Peyer's patch (tissue), 4 donors: Measurements from ENCODE around the gene B4GALT7. TPM values are rescaled to one million over a fixed set of nuclear protein-coding genes. Genes with fewer than 3 reads are reported as not detected.

Source experiments
- DNase-seq, 3 donors: peaks; one replicate each; pipeline ENCODE4 v3.0.0-alpha.2; 2017 to 2019
- H3K27ac ChIP-seq, 4 donors: fragments of 200-600 bp; sonication (generic); one replicate each; pipeline ENCODE4 v1.5.1; 2016 to 2019
- H3K27me3 ChIP-seq, 2 donors: fragments of 200-600 bp; sonication (generic); one replicate each; pipeline ENCODE4 v1.5.1; 2019
- H3K36me3 ChIP-seq, 3 donors: fragments of 200-600 bp; sonication (generic); one replicate each; pipeline ENCODE4 v1.5.1; 2016 to 2019
- H3K4me1 ChIP-seq, 4 donors: fragments of 200-600 bp; sonication (generic); one replicate each; pipeline ENCODE4 v1.5.1; 2016 to 2019
- H3K4me3 ChIP-seq, 4 donors: fragments of 200-600 bp; sonication (generic); 1 replicate in 3 of 4; 2 replicates in 1 of 4; pipeline ENCODE4 v1.5.1; 2016 to 2019; ENCODE audit warnings: mild to moderate bottlenecking in 1 of 4
- H3K9me3 ChIP-seq, 4 donors: fragments of 200-600 bp; sonication (generic); one replicate each; pipeline ENCODE4 v1.5.1; 2016 to 2019; ENCODE audit warnings: mild to moderate bottlenecking in 1 of 4
- POLR2A ChIP-seq, 2 donors: fragments of 450-650 bp; IDR thresholded peaks; one replicate each; pipeline ENCODE4 v1.5.1; 2017; ENCODE audit warnings: antibody characterized with exemption in 2 of 2, mild to moderate bottlenecking in 2 of 2, moderate library complexity in 2 of 2
- total RNA-seq, 4 donors: library from RNA; depleted of rRNA; stranded (reverse); fragments of >200 nt; gene quantifications; one replicate each; pipeline ENCODE4 v1.1.0, GENCODE V29; 2016
- TF ChIP-seq, protein P1 (sequence below), 6 experiments: fragments of 450-650 bp in 4 of 6; fragments of 200-600 bp in 2 of 6; sonication (generic) in 1 of 6; IDR thresholded peaks; one replicate each; pipeline ENCODE4 v1.5.1; 2017 to 2019; ENCODE audit warnings: antibody characterized with exemption in 6 of 6, mild to moderate bottlenecking in 3 of 6, moderate library complexity in 1 of 6

Gene B4GALT7
- total RNA-seq, 4 donors from 2014 or later: 12.6 to 29.8 (median 21.9) TPM

DNA sequence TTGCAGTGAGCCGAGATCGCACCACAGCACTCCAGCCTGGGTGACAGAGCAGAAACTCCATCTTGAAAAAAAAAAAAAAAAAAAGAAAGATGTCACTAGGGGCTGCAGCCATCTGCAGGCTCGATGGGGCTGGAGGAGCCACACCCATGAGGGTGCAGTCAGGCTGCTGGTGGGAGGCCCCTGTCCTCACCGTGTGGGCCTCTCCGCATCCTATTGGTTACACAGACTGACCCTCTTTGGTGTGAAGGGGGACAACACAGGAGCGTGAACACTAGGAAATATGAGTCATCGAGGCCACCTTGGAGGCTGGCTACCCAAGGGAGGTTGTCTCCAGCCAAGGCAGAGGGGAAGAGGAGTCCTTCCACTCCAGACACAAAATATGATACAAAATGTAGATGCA is 31.6 kb upstream of the B4GALT7 start:
- no peak overlapping the region for H3K4me3 ChIP-seq
- H3K27ac ChIP-seq: no peak overlapping the region
- TF ChIP-seq POLR2A (IDR thresholded peaks at IDR 0.05): no peak
- TF ChIP-seq, protein P1, sequence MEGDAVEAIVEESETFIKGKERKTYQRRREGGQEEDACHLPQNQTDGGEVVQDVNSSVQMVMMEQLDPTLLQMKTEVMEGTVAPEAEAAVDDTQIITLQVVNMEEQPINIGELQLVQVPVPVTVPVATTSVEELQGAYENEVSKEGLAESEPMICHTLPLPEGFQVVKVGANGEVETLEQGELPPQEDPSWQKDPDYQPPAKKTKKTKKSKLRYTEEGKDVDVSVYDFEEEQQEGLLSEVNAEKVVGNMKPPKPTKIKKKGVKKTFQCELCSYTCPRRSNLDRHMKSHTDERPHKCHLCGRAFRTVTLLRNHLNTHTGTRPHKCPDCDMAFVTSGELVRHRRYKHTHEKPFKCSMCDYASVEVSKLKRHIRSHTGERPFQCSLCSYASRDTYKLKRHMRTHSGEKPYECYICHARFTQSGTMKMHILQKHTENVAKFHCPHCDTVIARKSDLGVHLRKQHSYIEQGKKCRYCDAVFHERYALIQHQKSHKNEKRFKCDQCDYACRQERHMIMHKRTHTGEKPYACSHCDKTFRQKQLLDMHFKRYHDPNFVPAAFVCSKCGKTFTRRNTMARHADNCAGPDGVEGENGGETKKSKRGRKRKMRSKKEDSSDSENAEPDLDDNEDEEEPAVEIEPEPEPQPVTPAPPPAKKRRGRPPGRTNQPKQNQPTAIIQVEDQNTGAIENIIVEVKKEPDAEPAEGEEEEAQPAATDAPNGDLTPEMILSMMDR (IDR thresholded peaks at IDR 0.05): no peak

DNA sequence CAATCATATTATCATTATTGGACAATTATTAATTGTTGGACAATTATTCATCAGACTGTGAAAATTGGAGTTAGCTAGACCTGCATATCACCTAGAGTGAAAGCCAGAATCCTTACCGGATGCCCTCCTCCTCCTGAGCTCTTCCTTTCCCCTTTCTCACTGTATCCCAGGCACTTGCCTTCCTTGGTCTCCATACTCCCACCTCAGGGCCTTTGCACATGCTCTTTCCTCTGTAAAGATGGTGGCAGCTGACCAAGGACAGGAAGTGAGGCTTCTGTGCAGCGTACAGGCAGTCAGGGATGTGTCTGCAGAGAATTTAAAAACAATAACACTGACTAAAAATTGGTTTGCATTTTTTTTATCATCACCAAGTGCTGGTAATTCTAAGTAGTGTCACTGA is 30.0 kb upstream of the B4GALT7 start:
- Histone ChIP-seq H3K9me3 (no peaks in the 10 kb centered on the region), H3K4me3 (no peak overlapping the region), H3K36me3 (no peaks in the 10 kb centered on the region), H3K27me3 (no peaks in the 10 kb centered on the region), H3K27ac (no peak overlapping the region), H3K4me1 (no peaks in the 10 kb centered on the region)
- no peak for DNase-seq
- TF ChIP-seq, protein P1 (IDR thresholded peaks at IDR 0.05): no peak
- no peak for TF ChIP-seq POLR2A (IDR thresholded peaks at IDR 0.05)

More for the DNA sequence above, 31.6 kb upstream of the B4GALT7 start:
- Histone ChIP-seq H3K4me1 (no peaks in the 10 kb centered on the region), H3K27me3 (no peaks in the 10 kb centered on the region), H3K9me3 (no peaks in the 10 kb centered on the region), H3K36me3 (no peaks in the 10 kb centered on the region)
- no peak for DNase-seq

DNA sequence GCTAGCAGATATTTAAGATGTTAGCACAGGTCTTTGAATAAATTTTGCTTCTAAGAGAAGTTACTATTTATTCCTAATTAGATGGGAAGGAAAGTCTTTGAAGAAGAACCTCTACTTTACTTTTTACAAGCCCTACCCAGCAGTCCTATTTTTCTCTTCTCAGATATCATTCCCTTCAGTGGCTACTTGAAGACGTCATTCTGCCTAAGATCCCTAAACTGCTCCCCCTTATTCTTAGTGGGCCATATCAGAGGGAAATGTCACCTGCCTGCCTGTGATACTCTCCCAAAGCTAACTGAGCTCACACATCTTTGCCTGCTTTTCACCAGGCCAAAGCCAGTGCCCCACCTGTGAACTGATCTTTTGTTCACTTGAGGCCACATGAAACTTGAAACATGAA is 24.4 kb upstream of the B4GALT7 start:
- Histone ChIP-seq H3K27ac (no peak overlapping the region), H3K4me1 (no peaks in the 10 kb centered on the region), H3K36me3 (no peaks in the 10 kb centered on the region), H3K4me3 (no peak overlapping the region), H3K27me3 (no peaks in the 10 kb centered on the region), H3K9me3 (no peaks in the 10 kb centered on the region)
- DNase-seq: no peak
- TF ChIP-seq, protein P1 (IDR thresholded peaks at IDR 0.05): no peak
- TF ChIP-seq POLR2A (IDR thresholded peaks at IDR 0.05): no peak

DNA sequence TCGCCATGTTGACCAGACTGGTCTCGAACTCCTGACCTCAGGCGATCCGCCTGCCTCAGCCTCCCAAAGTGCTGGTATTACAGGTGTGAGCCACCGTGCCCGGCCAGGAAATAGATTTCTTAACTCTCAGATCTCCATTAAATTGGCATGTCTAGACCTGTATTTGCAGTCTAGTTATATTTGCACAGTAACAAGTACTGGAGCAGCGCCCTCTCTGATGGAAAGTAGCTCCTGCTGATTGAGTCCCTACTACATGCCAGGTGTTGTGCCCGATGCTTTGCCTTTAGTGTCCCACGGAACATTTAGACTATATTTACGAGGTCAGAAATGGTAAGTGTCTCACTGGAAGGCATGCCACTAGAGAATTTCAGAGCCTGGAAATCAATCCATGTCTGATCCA is 23.8 kb upstream of the B4GALT7 start:
- no peak overlapping the region for H3K27ac ChIP-seq
- no peaks in the 10 kb centered on the region for H3K36me3 ChIP-seq
- TF ChIP-seq POLR2A (IDR thresholded peaks at IDR 0.05): no peak
- TF ChIP-seq, protein P1 (IDR thresholded peaks at IDR 0.05): no peak
- H3K4me1 ChIP-seq: no peaks in the 10 kb centered on the region
- no peak for DNase-seq
- H3K4me3 ChIP-seq: no peak overlapping the region
- no peaks in the 10 kb centered on the region for H3K27me3 ChIP-seq
- no peaks in the 10 kb centered on the region for H3K9me3 ChIP-seq

DNA sequence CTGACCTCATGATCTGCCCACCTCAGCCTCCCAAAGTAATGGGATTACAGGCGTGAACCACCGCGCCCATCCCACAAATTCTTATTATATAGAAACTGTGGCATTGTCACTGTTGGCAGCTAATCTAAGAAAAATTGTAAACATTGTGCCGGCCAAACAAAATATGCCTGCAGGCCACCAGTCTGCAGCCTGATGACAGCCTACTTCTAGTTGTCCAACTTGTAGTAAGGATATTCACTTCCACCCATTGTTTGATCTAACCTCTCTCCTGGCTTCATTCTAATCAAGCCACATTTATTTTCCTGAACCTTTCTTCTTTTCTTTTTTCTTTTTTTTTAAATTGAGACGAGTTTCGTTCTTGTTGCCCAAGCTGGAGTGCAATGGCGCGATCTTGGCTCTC is 21.6 kb upstream of the B4GALT7 start:
- H3K27ac ChIP-seq: no peak overlapping the region
- H3K27me3 ChIP-seq: no peaks in the 10 kb centered on the region
- H3K36me3 ChIP-seq: no peaks in the 10 kb centered on the region
- no peaks in the 10 kb centered on the region for H3K9me3 ChIP-seq
- DNase-seq: no peak
- H3K4me1 ChIP-seq: no peaks in the 10 kb centered on the region
- TF ChIP-seq, protein P1 (IDR thresholded peaks at IDR 0.05): no peak
- no peak overlapping the region for H3K4me3 ChIP-seq

DNA sequence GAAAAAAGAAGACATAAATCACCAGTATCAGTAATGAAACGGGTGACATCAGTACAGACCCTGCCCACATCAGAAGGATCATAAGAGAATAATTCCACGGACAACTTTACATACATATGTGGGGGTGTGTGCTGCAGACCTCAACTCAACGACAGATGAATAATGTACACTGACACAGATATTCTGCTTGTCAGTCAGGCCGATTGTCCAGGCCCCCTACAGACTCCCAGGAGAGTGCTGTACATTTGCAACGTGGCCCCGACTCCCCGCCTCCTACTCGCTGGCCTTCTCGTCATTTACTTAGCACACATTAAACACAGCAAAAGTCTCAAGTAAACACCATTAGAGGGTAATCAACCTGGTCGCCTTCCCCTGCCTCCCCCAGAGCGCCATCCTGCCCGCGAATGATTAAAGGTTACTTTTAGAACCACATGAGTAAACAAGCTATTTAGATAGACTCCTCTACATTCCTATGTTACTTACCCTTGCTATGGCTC is 11.5 kb upstream of the B4GALT7 start:
- Histone ChIP-seq H3K4me3 (no peak overlapping the region), H3K4me1 (peaks cover 0 to 9% (median 0%) of the 10 kb centered on the region in 4 donors), H3K9me3 (no peaks in the 10 kb centered on the region), H3K36me3 (peaks cover 0 to under 1% (median 0%) of the 10 kb centered on the region in 3 donors), H3K27ac (no peak overlapping the region), H3K27me3 (no peaks in the 10 kb centered on the region)
- TF ChIP-seq POLR2A (IDR thresholded peaks at IDR 0.05): no peak
- TF ChIP-seq, protein P1 (IDR thresholded peaks at IDR 0.05): no peak
- no peak for DNase-seq
